NCI-H2107 (cell line): ENCODE measurements around the gene PRELID3B.

Experiments
- DNase-seq: peaks from one replicate; lab custom pipeline; 2025; lab: John Stamatoyannopoulos, UW

Gene PRELID3B

DNA sequence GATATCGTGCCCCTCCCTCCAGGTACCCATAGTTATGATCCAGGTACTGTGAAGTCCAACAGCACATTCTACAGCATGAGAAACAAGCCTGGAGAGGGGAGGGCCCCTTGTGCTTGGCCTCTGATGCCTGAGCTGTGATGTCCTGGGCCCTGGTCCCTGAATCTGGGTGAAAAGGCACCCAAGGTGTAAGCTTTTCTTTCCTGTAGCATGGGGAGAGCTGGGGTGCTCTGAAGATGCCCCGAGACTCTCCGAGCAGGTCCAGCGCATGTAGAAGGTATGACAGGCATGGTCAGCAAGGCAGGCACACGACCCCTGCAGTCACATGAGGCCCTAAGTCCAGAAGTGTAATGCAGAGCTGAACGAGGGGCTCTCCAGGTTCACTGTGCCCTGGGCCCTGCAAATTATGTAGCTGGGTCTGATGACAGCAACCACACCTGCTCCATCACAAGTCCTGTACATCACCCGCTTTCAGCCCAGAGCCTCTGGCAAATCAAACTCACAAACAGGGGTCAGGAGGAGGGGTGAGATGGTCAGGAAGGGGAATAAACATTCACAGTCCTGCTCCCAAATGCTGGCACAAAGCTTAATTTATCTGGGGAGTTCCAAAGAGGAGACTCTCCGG lies 33.8 kb downstream of the PRELID3B start:
- no peak for DNase-seq

DNA sequence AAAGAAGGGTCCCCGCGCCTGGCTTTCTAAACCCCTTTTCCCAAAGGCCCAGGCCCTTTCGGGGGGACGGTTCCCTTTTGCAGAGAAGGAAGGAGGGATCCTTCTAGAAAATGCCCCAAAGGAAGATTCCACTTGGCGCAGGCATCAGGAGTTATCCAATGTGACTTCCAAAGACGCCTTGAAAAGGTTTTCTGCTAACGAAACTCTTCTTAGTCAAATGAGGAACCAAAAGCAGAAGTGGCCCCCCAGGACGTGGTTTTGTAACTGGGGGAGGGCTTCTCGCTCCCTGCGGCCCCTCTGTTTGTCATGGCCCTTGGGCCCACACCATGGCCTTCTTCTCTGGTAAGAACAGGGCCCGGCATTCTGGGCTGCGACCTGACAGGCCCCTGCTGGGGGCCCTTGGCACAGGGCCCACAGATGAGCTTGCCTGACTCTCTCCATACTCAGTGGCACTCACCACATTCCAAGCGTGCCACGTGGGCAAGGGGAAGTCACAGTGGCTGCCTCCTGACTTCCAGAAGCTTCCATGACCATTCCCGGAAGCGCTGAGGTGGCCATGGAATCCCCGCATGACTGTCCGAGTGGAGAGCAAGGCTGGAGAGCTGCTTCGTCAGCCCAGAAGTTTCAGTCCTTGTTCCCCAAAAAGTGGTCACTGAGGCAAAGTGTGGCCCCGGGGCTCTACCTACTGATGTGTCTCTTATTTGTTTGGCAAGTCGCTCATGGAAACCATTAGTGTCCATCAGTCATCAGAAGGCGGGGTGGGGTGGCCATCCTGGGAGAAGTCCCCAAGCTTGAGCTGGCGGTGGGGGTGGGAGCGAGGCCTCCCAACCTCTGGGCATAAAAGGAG lies 34.7 kb downstream of the PRELID3B start:
- no peak for DNase-seq

DNA sequence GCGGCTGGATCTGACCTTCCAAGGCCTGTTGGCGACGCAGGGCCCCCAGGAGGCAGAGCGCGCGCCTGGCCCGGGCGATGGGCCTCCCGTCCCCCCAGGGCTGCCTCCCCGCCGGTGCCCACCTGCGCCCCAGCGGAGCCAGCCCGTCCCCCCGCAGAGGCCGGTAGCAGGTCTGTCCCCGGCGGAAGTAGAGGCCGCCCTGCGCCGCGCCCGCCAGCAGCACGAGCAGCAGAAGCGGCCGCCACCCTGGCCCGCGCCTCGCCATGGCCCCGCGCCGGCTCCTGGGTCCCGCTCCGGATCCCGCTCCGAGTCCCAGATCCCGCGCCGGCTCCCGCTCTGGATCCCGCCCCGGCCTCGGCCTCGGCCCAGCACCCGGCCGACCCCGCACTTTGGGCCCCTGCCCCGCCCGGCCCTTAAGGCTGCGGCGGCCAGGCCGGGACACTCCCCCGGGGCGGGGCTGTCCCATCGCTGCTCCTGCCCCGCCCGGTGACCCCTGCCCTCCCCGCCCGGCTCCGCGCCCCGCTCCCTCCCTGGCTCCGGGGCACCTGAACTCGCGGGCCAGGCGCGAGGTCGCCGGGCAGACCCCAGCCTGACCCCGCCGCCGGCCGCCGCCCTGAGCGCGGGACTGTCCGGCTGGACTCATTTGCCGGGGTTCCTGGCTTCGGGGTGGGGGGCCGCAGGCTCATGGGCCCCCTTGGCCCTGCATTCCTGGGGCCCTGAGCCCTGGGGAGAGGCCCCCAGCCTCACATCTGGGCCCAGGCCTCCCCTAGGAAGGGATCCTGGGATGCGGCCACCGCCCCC lies 35.5 kb downstream of the PRELID3B start, which contains the start of gene CTSZ:
TSS of gene CTSZ (minus strand) at position 391 of the 801 bp plus-strand sequence. CDS start at position 265, 126 bp downstream.
- no peak for DNase-seq

DNA sequence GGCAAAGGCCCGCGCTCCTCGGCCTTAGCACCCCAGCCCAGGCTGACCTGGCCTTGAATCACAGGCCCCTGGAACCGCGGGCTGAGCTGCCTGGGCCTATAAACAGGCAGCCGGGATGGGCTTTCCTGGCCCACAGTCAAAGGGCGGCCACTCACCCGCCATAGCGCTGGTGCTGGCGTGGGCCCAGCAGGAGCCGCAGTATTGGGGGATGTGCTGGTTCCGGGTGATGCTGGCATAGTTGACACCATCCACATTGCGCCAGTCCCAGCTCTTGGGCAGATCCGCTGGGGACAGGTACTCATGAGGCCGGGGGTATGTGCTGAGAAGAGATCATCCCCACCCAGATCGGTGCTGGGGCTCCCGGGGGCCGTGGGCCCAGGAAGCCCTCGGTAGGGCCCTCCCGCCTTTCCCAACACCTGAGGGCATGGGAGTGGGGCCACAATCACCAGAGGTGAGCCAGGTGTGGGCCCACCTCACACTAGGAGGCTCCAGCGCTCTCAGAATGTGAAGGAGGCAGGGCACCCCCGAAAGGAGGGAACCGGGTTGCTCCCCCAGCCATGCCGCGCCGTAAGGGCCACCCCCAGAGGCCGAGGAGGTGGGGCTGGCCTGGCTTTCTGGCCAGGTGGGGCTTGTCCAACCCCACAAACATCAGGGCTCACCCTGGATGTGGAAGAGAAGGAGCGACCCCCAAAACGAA lies 36.3 kb downstream of the PRELID3B start:
- no peak for DNase-seq

DNA sequence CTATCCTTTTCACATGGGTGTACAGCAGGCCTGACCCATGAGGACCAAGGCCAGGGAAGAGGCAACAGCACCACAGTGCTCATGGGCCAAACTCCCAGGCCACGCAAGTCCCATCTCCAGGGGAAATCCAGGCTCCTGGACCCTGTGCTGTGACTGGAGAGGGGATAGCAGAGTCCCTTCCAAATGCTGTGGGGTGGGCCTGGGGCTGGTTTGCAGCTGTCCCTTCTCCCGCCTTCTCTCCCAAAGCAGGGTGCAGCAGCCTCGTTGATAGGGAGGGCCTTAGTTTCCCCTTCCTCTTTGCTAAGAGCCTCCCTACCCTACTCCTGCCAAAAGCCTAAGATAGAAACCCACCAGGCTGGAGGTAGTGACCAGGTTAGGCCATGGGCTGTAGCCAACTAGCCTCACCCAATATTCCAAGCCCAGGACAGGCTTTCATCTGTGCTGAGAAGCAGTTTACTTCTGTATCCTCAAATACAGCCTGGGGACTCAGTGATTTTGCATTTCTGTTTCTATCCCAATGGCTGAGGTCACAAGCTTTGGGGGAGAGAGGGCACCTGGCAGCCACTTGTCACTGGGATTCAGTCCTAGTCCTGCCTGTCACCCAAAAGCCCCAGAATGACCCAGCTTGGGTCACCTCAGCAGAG lies 36.9 kb downstream of the PRELID3B start:
- DNase-seq = no peak

DNA sequence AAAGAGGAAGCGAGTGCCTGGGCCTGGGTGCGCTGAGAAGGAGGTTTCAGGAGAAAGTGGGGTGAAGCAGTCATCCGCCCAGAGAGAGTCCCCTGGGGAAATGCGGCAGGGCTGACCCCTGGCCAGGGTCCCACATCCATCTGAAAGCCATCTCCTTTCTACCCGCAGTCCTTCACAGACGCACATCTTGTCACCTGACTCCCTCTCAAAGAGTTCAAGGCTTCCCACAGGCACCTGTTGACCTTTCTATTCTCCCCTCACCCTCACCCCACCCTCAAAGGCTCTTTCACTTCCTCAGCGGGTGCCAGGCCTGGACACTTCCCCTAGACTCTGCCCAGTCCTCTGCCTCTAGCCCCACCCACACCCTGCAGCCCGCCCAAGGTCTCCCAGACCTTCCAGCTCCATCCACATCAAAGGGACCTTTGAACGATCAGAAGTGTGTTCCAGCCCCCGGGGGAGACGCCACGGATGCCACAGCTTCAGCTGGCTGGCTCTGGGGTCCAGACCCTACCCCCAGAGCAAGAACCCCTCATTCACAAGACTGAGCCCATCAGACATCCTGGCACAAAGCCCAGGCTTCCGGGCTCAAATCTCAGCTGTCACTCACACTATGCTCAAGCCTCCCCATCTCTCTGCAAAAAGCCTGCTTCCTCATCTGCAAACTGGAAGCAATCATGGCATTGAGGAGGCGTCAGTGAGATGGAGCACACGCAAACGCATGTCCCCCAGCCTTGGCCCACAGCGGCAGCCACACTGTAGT lies 37.6 kb downstream of the PRELID3B start:
- no peak for DNase-seq

DNA sequence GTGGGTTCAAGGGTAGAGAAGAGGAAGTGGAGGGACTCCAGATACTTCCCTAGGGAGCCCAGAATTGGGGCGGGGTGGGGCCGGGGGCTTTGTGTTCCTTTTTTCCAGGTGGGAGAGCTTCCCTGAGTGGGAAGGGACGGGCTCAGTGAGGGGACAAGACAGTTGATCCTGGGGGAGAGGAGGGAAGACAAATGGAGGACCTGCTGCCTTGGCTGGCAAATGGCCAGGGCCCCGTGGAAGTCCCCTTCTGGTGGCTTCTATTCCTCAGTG lies 38.2 kb downstream of the PRELID3B start:
- no peak for DNase-seq

DNA sequence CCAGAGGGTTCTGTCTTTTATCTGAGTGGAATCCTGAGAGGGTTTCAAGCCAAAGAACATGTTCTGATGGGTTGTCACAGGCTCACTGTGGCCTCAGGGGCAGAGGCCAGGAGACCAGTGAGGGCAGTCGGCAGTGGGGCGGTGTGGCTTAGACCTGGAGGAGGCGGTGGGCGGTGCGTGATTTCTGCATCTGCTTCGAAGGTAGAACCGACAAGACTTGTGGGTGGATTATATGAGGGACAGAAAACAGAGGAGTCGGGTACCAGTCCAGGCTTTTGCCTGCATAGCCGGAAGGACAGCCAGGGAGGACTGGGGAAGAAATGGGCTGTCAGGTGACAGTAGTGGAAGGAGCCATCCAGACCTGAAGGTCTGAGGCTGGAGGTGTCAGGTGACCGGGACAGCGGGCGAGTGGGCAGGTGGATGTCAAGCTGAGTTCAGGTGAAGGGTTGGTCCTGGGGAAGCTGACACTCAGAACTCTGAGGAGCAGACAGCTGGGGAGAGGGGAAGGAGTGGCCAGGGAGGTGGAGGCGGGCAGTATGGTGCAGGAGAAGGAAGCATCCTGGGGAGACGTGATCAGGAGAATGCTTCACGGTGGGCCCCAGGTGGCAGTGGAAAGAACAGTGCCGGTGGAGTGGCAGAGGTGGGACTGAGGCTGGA lies 38.6 kb downstream of the PRELID3B start:
- no peak for DNase-seq

DNA sequence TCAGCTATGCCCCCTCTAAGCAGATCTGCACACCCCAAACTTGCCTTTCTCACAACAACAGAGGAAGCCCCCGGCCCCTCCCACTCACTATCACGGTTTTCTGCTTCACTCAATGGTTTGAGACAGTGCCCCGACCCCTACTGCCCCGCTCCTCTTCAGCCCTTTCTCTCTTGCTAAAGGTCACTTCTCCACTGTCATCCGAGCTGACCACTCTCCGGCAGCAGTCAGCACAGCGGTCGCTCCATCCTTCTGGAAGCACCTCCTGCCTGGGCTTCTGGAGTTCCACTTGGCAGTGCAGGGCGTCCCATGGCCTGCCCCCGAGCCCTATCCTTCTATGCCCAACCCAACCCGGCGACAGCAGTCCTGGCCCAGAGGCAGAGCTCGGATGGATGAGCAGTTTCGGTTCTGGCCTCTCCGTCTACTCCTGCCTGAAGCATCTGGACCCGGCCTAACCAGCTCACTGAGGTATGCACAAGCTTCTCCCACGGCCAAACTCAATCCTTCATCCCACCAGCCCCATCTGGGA lies 39.6 kb downstream of the PRELID3B start:
- DNase-seq = no peak

DNA sequence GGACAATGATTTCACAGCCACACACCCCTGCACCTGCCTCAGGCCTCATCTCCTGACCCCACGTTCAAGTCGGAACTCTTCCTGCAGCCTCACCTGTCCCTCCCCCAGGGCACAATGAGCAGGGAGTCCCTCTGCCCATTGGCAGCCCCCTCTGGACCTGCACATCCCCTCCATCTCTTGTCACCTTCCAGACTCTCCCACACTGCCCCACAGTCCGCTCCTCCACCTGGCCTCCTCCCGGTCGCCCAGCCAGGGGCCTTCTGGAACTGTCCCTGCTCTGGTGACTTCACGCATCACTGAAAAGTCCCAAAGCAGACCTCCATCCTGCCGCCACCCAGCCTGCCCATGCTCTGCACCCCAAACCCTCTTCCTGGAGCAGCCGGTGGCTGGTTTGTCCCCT lies 40.2 kb downstream of the PRELID3B start:
- no peak for DNase-seq

DNA sequence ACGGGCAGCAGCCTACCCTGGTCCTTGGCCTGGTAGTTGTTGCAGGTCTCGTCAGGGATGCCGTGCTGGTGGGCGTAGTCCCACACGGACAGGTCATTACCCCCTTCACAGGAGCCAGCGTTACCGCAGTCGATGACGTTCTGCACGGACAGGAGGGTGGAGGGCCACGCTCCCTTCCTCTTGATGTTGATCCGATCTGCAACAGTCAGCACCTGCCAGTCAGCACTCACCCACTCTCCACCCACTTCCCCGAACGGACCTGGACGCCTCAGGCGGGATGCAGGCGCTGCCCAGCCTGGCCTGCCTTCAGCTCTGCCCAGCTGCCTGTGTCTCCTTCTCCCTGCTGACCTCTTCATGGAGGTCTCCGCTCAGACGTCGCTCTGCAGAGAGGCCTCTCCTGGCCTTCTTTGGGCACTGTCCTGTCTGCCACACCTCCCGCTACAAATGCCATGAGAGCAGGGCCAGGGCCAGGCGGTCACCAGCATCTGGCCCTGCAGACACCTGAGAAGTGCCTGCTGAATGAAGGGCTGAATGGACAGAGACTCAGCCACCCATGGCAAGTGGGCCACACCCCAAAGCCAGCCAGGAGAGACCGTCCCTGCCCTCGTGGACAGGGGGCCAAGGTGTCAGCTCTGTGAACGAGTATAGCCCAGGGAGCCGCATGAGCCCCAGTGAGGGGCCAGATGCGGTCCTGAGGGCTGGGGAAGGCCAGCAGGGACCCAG lies 41.0 kb downstream of the PRELID3B start:
- no peak for DNase-seq

DNA sequence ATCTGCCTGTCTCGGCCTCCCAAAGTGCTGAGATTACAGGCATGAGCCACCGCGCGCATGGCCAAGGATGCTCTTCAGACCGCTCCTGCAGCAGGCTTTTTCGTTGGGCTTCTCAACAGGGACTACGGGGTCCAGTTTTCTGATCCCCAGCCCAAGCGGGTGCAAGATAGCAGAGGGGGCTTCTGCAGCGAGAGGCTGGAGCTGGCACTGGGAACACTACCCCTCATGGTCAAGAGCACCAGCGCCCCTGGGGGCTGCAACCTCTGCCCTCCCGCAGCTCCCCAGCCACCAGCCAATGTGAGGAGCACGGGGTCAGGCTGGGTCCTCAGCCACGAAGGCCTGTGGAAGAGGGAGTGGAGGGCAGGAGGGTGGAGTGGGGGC lies 41.5 kb downstream of the PRELID3B start:
- DNase-seq = no peak

DNA sequence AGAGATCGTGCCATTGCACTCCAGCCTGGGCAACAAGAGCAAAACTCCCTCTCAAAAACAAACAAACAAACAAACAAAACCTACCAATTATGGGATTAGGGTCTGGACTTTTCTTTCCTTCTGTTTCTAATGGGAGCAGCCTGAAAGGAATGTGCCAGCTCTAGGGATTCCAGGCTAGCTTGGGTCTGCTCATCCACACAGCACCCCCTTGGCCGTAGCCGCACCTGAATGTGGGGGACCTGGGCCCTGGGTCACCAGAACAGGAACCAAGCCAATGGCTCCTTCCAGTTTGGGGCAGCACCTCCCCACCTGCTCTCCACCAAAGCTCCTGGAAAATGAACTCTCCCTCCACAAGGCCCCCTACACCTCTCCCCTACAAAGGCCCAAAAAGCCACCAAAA lies 42.3 kb downstream of the PRELID3B start:
- DNase-seq = no peak

DNA sequence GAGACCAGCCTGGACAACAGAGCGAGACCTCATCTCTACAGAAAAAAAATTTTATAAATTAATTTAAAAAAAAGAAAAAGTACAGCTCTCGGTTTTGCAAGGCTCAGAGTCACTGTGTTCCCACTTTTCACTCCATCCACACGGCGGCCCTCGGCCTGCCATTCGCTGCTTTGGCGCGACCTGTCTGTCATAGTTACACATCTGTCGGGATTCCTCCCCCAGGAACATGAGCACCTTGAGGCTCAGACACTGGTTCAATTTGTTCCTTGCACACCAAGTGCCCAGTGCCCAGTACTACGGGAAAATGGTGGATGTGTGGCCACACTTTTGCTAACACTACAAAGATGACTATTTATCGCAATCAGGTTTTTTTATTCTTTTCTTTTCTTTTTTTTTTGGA lies 43.9 kb downstream of the PRELID3B start:
- no peak for DNase-seq

DNA sequence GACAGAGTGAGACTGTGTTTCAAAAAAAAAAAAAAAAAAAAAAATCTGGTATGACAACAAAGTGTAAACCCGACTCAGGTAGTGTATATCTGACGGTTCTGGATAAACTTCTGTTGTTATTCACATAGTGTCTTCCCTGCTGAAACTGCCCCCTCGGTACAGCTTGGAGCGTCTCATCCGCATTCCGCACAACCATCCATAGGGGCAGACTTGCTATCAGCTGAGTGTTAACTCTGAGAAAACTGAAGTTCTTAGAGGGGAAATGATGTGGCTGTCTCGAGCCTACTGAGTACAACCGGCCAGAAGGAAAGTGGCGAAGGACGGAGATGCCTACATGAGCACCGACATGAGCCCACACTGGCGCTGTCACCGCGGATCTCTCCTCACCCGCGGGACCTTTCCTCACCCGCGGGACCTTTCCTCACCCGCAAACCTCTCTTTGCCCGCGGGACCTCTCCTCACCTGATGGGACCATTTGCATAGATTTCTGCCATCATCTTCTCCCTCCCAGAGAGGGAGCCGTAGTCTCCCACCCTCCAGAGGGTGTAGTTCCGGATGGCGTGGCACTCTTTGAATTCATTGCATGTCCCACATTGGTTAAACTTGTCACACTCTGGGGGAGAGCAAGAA lies 45.3 kb downstream of the PRELID3B start:
- no peak for DNase-seq

DNA sequence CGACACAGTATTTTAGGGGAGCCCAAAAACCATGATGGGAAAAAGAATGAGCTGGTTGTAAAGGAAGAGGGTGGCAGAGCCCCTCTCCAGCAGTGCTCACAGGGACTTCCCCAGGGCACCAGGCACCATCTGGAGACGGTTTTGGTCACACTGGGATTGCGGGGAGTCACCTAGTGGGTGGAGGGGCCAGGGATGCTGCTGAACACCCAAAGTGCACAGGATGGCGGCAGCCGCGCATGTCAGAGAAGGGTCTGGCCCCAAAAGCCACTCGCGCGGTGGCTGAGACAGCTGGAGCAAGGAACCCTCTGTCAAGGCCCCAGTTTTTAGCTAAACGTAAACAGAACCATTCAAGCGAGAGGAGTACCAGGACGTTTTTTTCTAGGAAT lies 46.4 kb downstream of the PRELID3B start:
- no peak for DNase-seq

DNA sequence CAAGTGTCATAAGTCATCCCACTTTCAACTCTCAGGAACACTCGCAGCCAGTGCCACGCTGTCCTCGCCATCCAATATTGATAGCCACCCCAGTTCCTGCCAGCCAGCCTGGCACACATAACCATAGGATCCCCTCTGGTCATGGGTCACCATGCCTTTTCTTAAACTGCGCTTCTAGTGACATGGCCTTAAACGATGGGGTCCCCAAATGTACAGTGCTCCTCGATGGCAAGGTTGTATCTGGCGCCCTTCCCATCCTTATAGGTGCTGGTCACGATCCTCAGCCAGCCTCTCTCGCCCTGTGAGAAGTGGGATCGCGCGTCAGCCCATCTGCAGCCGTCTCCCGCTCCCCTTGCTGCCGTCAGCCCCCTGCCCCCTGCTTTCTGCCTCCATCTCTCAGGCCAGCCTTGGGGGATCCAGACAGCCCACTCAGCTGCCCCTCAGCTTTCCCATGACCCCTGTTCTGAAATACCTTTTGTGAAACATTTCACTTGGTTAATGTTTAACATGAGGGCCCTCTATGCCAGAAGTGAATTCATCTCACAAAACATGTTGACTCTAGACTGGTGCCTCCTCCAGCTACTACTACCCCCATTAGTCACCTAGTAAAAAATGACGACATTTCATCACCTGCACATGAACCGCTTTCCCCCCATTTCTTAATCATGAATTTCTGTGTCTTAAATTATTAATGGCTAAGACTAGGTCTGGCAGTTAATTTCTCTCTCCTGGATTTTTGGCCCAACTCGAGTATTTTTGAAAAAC lies 46.9 kb downstream of the PRELID3B start:
- no peak for DNase-seq

DNA sequence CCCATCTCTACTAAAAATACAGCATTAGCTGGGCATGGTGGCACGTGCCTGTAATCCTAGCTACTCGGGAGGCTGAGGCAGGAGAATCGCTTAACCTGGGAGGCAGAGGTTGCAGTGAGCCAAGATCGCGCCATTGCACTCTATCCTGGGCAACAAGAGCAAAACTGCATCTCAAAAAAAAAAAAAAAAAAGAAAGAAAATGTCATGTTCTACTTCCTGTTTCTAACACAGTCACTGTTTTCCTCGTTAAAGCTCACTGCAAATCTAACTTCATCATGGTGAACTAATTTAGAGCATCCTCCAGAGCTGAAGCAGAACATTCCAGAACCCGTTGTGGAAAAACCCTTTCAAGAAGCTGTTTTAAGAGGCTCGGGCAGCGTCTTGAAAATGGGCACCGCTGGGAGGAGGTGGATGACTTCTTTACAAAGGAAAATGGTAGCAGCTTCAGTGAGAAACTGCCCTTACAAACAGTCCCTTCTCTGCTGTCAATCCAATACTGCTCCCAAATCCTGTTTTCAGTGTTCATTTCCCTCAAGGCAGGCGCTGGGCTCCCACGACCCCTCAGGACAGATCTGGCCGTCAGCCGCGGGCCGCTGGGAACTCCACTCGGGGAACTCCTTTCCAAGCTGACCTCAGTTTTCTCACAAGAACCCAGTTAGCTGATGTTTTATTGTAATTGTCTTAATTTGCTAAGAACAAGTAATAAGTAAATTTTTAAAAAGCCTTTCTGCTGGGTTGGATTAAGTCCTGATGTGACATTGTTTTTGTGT lies 48.0 kb downstream of the PRELID3B start:
- no peak for DNase-seq
